ENCODE data around the gene TSNAXIP1. TPM values are rescaled to one million over a fixed set of nuclear protein-coding genes. Genes with fewer than 3 reads are reported as not detected.

The TSNAXIP1 gene
- total RNA-seq, 4 donors from 2014 or later, result 0.34 to 1.4 (median 0.87) TPM

DNA sequence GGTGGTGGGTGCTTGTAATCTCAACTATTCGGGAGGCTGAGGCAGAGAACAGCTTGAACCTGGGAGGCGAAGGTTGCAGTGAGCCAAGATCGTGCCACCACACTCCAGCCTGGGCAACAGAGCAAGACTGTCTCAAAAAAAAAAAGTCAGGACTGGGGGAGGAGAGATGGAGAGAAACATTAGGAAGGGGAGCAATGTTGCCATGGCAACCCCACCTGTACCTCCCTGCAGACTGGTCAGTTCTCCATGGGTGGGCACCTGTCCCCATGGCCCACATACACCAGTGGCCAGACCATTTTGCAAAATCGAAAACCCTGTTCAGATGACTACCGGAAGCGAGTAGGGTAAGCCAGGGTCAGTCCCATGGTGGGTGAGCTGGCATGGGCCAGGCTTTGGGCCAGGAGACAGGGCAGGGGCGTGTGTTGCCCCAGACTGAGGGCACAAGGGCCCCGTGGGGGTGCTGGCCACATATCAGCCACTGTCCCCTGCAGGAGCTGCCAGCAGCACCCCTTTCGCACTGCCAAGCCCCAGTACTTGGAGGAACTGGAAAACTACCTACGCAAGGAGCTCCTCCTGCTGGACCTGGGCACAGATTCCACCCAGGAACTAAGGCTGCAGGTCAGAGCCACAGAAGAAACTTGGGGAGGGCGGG is 14.0 kb downstream of the TSNAXIP1 start:
- WGBS, result 95% methylated on average over 9 of the region's 11 CpGs
- no peak for TF ChIP-seq POLR2AphosphoS5 (IDR thresholded peaks at IDR 0.05)
- TF ChIP-seq, protein P1, sequence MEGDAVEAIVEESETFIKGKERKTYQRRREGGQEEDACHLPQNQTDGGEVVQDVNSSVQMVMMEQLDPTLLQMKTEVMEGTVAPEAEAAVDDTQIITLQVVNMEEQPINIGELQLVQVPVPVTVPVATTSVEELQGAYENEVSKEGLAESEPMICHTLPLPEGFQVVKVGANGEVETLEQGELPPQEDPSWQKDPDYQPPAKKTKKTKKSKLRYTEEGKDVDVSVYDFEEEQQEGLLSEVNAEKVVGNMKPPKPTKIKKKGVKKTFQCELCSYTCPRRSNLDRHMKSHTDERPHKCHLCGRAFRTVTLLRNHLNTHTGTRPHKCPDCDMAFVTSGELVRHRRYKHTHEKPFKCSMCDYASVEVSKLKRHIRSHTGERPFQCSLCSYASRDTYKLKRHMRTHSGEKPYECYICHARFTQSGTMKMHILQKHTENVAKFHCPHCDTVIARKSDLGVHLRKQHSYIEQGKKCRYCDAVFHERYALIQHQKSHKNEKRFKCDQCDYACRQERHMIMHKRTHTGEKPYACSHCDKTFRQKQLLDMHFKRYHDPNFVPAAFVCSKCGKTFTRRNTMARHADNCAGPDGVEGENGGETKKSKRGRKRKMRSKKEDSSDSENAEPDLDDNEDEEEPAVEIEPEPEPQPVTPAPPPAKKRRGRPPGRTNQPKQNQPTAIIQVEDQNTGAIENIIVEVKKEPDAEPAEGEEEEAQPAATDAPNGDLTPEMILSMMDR (IDR thresholded peaks at IDR 0.05), result no peak
- no peak for TF ChIP-seq EP300 (IDR thresholded peaks at IDR 0.05)
- TF ChIP-seq POLR2A (IDR thresholded peaks at IDR 0.05), result no peak
- H3K27ac ChIP-seq, result no peak overlapping the region

DNA sequence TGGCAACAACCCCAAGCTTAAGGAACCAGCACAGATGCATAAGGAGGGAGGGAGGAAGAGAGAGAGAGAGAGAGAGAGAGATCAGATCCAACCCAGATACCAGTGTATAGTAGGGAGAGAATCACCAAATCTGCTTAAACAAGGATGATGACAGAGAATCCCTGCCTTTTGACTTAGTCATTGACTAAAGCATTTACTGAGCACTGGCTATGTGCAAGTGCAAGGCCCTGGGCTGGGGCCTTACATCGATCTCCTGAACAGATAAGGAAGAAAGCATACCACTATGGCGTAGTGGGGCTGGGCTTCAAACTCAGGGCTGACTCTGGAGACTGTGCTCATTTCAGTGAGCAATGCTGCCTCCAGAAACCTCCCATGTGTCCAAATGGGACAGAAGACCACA is 15.8 kb downstream of the TSNAXIP1 start:
- Histone ChIP-seq H3K36me3 (peaks cover 11% of the 10 kb centered on the region), H3K27ac (no peak overlapping the region), H3K4me3 (no peak overlapping the region), H3K27me3 (no peaks in the 10 kb centered on the region), H3K9me3 (no peaks in the 10 kb centered on the region), H3K4me1 (no peaks in the 10 kb centered on the region)
- WGBS, result 90% methylated on average over 2 of the region's 2 CpGs
- DNase-seq (ENCODE audit: low spot score in 2 of 2), result no peak
- TF ChIP-seq POLR2A (IDR thresholded peaks at IDR 0.05), result no peak
- TF ChIP-seq, protein P1 (IDR thresholded peaks at IDR 0.05), result no peak
- TF ChIP-seq EP300 (IDR thresholded peaks at IDR 0.05), result no peak
- TF ChIP-seq POLR2AphosphoS5 (IDR thresholded peaks at IDR 0.05), result no peak

More for the DNA sequence above, 14.0 kb downstream of the TSNAXIP1 start:
- H3K4me1 ChIP-seq, result peaks cover 8% of the 10 kb centered on the region
- no peak for DNase-seq (ENCODE audit: low spot score in 2 of 2)
- H3K9me3 ChIP-seq, result no peaks in the 10 kb centered on the region
- H3K27me3 ChIP-seq, result no peaks in the 10 kb centered on the region
- H3K36me3 ChIP-seq, result peaks cover under 1% of the 10 kb centered on the region
- no peak overlapping the region for H3K4me3 ChIP-seq

DNA sequence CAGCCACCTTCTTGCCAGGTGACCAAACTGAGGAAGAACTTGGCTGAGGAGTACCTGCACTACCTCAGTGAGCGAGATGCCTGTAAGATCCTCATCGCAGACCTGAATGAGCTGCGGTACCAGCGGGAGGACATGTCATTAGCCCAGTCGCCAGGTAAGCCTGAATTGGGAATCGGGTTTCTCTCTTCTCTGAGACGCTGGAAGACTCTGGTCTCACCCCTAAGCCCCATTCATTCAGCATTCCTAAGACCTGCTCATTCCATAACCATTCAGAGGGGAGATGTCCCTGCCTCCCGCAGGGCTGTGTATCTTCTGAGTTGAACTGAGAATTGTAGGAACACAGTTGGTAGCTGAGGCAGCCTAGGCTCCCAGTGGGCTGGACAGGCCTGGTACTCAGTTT is 18.4 kb downstream of the TSNAXIP1 start:
- DNase-seq (ENCODE audit: low spot score in 2 of 2), result no peak
- 87% methylated on average over 8 of the region's 8 CpGs for whole genome bisulfite sequencing
- H3K27me3 ChIP-seq, result no peaks in the 10 kb centered on the region
- TF ChIP-seq, protein P1 (IDR thresholded peaks at IDR 0.05), result no peak
- no peak for TF ChIP-seq POLR2A (IDR thresholded peaks at IDR 0.05)
- no peak for TF ChIP-seq EP300 (IDR thresholded peaks at IDR 0.05)
- TF ChIP-seq POLR2AphosphoS5 (IDR thresholded peaks at IDR 0.05), result no peak
- H3K27ac ChIP-seq, result no peak overlapping the region
- H3K4me3 ChIP-seq, result no peak overlapping the region
- H3K9me3 ChIP-seq, result no peaks in the 10 kb centered on the region
- no peaks in the 10 kb centered on the region for H3K4me1 ChIP-seq
- H3K36me3 ChIP-seq, result peaks cover 37% of the 10 kb centered on the region

DNA sequence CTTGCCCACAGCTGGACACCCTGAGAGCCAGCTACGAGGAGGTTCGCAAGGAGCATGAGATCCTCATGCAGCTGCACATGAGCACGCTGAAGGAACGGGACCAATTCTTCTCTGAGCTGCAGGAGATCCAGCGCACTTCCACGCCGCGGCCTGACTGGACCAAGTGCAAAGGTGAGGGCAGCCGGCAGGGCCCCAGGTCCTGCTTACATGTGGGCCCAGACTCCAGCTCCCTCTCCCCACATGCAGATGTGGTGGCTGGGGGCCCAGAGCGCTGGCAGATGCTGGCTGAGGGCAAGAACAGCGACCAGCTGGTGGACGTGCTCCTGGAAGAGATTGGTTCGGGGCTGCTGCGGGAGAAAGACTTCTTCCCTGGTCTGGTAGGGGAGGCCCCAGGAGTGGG is 19.2 kb downstream of the TSNAXIP1 start:
- no peak for DNase-seq (ENCODE audit: low spot score in 2 of 2)
- Histone ChIP-seq H3K36me3 (peaks cover 44% of the 10 kb centered on the region), H3K4me3 (no peak overlapping the region), H3K4me1 (no peaks in the 10 kb centered on the region), H3K27ac (no peak overlapping the region), H3K27me3 (no peaks in the 10 kb centered on the region), H3K9me3 (no peaks in the 10 kb centered on the region)
- no CpG with 5 or more reads among the region's 14 CpGs for WGBS
- TF ChIP-seq EP300 (IDR thresholded peaks at IDR 0.05), result no peak
- TF ChIP-seq, protein P1 (IDR thresholded peaks at IDR 0.05), result no peak
- TF ChIP-seq POLR2AphosphoS5 (IDR thresholded peaks at IDR 0.05), result no peak
- TF ChIP-seq POLR2A (IDR thresholded peaks at IDR 0.05), result no peak

DNA sequence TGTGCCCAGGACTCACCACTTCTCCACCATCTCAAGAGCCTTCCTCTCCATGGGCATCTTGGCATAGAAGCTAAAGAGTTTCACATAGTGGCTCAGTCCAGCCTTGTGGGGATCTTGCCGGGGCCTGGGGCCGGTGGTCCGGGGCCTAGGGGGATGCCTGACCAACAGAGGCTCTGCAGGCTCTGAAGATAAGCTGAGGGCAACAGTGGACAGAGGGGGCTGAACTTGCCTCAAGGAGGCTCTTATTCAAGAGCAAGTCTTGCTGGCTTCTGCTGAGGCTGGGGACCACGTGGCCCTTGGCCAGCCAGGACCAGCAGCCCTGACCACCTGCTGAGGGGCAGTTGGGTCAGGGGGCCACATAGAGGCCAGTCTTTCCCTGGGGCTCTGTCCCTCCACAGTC is 22.0 kb downstream of the TSNAXIP1 start:
- Histone ChIP-seq H3K36me3 (peaks cover 55% of the 10 kb centered on the region), H3K4me3 (no peak overlapping the region), H3K9me3 (no peaks in the 10 kb centered on the region), H3K4me1 (peaks cover 17% of the 10 kb centered on the region), H3K27me3 (no peaks in the 10 kb centered on the region), H3K27ac (no peak overlapping the region)
- TF ChIP-seq, protein P1 (IDR thresholded peaks at IDR 0.05), result no peak
- DNase-seq (ENCODE audit: low spot score in 2 of 2), result no peak
- WGBS, result 94% methylated on average over 2 of the region's 4 CpGs

Data from suprapubic skin (tissue), 4 donors.